NCI-H524 (cell line): ENCODE results near the gene WSCD1.

ENCODE experiments used
- DNase-seq, 2 experiments: peaks; one replicate each; lab custom pipeline; 2025; lab: John Stamatoyannopoulos, UW

Gene WSCD1

GRCh38 chr17:6085812-6086211 lies 15.6 kb downstream of the WSCD1 start:
- no peak for DNase-seq

GRCh38 chr17:6086603-6087400 lies 16.6 kb downstream of the WSCD1 start:
- DNase-seq, result no peak

GRCh38 chr17:6088141-6088540 lies 18.0 kb downstream of the WSCD1 start:
- DNase-seq, result no peak

- DNase-seq, result no peak
Observed at GRCh38 chr17:6090253-6090652, 20.1 kb downstream of the WSCD1 start.

- peak; percentile 75 to 87 for DNase-seq
Observed at GRCh38 chr17:6092182-6092902, 22.2 kb downstream of the WSCD1 start.

- no peak for DNase-seq
Observed at GRCh38 chr17:6092903-6093468, 22.8 kb downstream of the WSCD1 start.

- DNase-seq, result no peak
Observed at GRCh38 chr17:6094453-6094852, 24.3 kb downstream of the WSCD1 start.

- DNase-seq, result no peak
Observed at GRCh38 chr17:6094926-6095325, 24.7 kb downstream of the WSCD1 start.

GRCh38 chr17:6095501-6095900 lies 25.3 kb downstream of the WSCD1 start:
- DNase-seq, result no peak

GRCh38 chr17:6096201-6097004 lies 26.2 kb downstream of the WSCD1 start:
- peak; percentile 61 to 89 for DNase-seq

GRCh38 chr17:6097005-6097279 lies 26.8 kb downstream of the WSCD1 start:
- no peak for DNase-seq

GRCh38 chr17:6098050-6098822 lies 28.1 kb downstream of the WSCD1 start:
- DNase-seq, result peak; percentile 70 to 77

- DNase-seq, result peak; percentile 77 to 78
Observed at GRCh38 chr17:6098823-6099180, 28.6 kb downstream of the WSCD1 start.

- peak in 1 of 2 experiments; percentile 23 for DNase-seq
Observed at GRCh38 chr17:6099492-6099891, 29.3 kb downstream of the WSCD1 start.

GRCh38 chr17:6100146-6100545 lies 30.0 kb downstream of the WSCD1 start:
- no peak for DNase-seq

GRCh38 chr17:6100891-6101500 lies 30.8 kb downstream of the WSCD1 start:
- DNase-seq, result peak; percentile 30 to 58

GRCh38 chr17:6101706-6102105 lies 31.5 kb downstream of the WSCD1 start:
- DNase-seq, result peak; percentile 34 to 77

GRCh38 chr17:6102615-6103014 lies 32.4 kb downstream of the WSCD1 start:
- no peak for DNase-seq

- DNase-seq, result no peak
Observed at GRCh38 chr17:6104956-6105648, 34.9 kb downstream of the WSCD1 start.

- DNase-seq, result no peak
Observed at GRCh38 chr17:6105649-6106007, 35.4 kb downstream of the WSCD1 start.

GRCh38 chr17:6106212-6106611 lies 36.0 kb downstream of the WSCD1 start:
- DNase-seq, result no peak
